Type B pancreatic cell (in vitro differentiated cells): ENCODE results near the gene DHTKD1. TPM values are rescaled to one million over a fixed set of nuclear protein-coding genes. Genes with fewer than 3 reads are reported as not detected.

ENCODE experiments used
- DNase-seq: peaks from one replicate; pipeline ENCODE4 v3.0.0; 2021; ENCODE audit warnings: mixed read lengths; ENCODE audit not compliant: unreplicated experiment; ENCODE audit errors: extremely low spot score
- H3K27ac Mint-ChIP-seq: 2 replicates; pipeline ENCODE4 v1.8.0; 2021; ENCODE audit warnings: mild to moderate bottlenecking, mixed read lengths
- H3K27me3 Mint-ChIP-seq: 2 replicates; pipeline ENCODE4 v1.8.0; 2021; ENCODE audit warnings: mixed read lengths
- H3K36me3 Mint-ChIP-seq: 2 replicates; pipeline ENCODE4 v1.8.0; 2021; ENCODE audit warnings: mixed read lengths
- H3K4me1 Mint-ChIP-seq: one replicate; pipeline ENCODE4 v1.8.0; 2021; ENCODE audit warnings: mixed read lengths; ENCODE audit not compliant: unreplicated experiment
- H3K4me3 Mint-ChIP-seq: 2 replicates; pipeline ENCODE4 v1.8.0; 2021; ENCODE audit warnings: mild to moderate bottlenecking, mixed read lengths
- H3K9me3 Mint-ChIP-seq: 2 replicates; pipeline ENCODE4 v1.8.0; 2021; ENCODE audit warnings: mixed read lengths
- total RNA-seq: library from RNA; stranded (reverse); gene quantifications from 2 replicates; pipeline ENCODE4 v1.2.1, GENCODE V29; 2021; ENCODE audit warnings: low replicate concordance
- TF ChIP-seq, protein P1 (sequence below): fragments of 200-600 bp; sonication (generic); conservative IDR thresholded peaks from 2 replicates; pipeline ENCODE4 v1.5.0; 2021; ENCODE audit warnings: antibody characterized with exemption, mild to moderate bottlenecking

DHTKD1 gene
- total RNA-seq, 1 donor from 2014 or later: 44.8 TPM

DNA sequence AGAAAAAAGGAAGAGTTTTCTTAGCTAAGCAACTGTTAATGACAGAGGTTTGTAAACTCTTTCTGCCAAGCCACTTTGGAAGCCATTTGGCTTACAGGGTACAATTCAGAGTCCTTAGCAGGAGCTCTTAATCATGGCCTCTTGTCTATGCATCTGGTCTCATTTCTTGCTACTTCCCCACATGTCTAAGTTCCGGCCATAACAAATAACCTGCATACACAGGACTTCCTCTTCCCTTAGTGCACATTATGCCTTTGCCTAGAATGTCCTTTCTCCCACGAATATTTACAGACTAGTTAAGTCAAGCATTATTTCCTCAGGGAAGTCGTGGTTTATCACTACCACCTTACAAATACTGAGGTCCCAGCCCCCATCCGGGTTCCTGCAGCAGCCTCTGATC lies 17.5 kb upstream of the DHTKD1 start:
- Mint-ChIP-seq H3K4me1 (no peaks in the 10 kb centered on the region), H3K4me3 (no peak overlapping the region), H3K9me3 (no peaks in the 10 kb centered on the region)

DNA sequence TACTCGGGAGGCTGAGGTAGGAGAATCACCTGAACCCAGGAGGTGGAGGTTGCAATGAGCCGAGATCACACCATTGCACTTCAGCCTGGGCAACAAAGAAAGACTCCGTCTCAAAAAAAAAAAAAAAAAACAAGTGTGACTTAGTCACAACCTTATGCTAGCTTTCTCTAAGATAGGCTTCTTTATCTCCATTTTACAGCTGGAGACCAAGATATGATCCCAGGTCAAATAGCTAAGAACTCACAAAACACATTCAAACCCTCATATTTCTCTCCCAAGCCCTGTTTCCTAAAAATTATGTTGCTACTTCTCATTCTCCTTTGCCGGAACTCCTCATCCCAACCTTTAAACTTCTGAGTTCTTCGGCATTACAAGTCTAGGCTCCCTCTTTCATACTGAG lies 13.0 kb upstream of the DHTKD1 start:
- no peak overlapping the region for H3K4me3 Mint-ChIP-seq
- no peaks in the 10 kb centered on the region for H3K4me1 Mint-ChIP-seq
- TF ChIP-seq, protein P1, sequence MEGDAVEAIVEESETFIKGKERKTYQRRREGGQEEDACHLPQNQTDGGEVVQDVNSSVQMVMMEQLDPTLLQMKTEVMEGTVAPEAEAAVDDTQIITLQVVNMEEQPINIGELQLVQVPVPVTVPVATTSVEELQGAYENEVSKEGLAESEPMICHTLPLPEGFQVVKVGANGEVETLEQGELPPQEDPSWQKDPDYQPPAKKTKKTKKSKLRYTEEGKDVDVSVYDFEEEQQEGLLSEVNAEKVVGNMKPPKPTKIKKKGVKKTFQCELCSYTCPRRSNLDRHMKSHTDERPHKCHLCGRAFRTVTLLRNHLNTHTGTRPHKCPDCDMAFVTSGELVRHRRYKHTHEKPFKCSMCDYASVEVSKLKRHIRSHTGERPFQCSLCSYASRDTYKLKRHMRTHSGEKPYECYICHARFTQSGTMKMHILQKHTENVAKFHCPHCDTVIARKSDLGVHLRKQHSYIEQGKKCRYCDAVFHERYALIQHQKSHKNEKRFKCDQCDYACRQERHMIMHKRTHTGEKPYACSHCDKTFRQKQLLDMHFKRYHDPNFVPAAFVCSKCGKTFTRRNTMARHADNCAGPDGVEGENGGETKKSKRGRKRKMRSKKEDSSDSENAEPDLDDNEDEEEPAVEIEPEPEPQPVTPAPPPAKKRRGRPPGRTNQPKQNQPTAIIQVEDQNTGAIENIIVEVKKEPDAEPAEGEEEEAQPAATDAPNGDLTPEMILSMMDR: no peak
- H3K36me3 Mint-ChIP-seq: no peaks in the 10 kb centered on the region
- H3K27ac Mint-ChIP-seq: no peak overlapping the region
- no peak for DNase-seq
- H3K9me3 Mint-ChIP-seq: no peaks in the 10 kb centered on the region
- H3K27me3 Mint-ChIP-seq: no peaks in the 10 kb centered on the region

More for the DNA sequence above, 17.5 kb upstream of the DHTKD1 start:
- no peak for DNase-seq
- Mint-ChIP-seq H3K27ac (no peak overlapping the region), H3K27me3 (peaks cover 7% of the 10 kb centered on the region), H3K36me3 (no peaks in the 10 kb centered on the region)
- TF ChIP-seq, protein P1: no peak

DNA sequence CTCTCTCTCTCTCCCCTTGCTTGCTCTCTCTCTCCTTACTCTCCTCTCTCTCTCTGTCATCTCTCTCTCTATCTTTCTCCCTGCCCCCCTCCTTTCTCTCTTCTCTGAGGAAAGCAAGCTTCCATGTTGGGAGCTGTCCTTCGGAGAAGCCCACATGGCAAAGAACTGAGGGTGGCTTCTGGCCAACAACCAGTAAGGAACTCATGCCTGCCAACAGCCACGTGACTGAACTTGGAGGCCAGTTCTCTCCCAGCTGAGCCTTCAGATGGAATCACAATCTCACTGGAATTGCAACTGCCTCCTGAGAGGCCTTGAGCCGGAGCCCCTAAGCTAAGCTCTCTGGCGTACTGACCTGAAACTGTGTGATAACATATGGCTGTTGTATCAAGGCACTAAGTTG lies 12.0 kb upstream of the DHTKD1 start:
- Mint-ChIP-seq H3K4me1 (no peaks in the 10 kb centered on the region), H3K27ac (no peak overlapping the region), H3K9me3 (no peaks in the 10 kb centered on the region), H3K4me3 (no peak overlapping the region), H3K27me3 (no peaks in the 10 kb centered on the region), H3K36me3 (no peaks in the 10 kb centered on the region)
- TF ChIP-seq, protein P1: no peak
- DNase-seq: no peak

DNA sequence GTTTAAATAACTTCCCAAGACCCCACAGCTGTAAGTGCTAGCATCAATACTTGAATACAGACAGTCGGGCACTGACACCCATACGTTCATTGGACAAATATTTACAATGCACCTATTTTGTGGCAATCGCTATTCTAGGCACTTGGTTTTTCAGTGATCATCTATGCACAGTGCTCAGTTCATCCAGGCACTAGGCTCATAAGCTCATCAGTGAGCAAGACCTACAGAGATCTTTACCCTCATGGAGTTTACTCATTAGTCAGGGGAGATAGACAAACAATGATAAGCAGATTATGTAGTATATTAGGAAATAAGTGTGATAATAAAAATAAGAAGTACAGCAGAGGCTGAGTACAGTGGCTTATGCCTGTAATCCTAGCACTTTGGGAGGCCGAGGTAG lies 7.6 kb upstream of the DHTKD1 start:
- TF ChIP-seq, protein P1: no peak
- H3K36me3 Mint-ChIP-seq: no peaks in the 10 kb centered on the region
- no peak overlapping the region for H3K27ac Mint-ChIP-seq
- no peaks in the 10 kb centered on the region for H3K9me3 Mint-ChIP-seq
- H3K4me1 Mint-ChIP-seq: no peaks in the 10 kb centered on the region
- H3K4me3 Mint-ChIP-seq: no peak overlapping the region
- DNase-seq: no peak
- H3K27me3 Mint-ChIP-seq: no peaks in the 10 kb centered on the region

DNA sequence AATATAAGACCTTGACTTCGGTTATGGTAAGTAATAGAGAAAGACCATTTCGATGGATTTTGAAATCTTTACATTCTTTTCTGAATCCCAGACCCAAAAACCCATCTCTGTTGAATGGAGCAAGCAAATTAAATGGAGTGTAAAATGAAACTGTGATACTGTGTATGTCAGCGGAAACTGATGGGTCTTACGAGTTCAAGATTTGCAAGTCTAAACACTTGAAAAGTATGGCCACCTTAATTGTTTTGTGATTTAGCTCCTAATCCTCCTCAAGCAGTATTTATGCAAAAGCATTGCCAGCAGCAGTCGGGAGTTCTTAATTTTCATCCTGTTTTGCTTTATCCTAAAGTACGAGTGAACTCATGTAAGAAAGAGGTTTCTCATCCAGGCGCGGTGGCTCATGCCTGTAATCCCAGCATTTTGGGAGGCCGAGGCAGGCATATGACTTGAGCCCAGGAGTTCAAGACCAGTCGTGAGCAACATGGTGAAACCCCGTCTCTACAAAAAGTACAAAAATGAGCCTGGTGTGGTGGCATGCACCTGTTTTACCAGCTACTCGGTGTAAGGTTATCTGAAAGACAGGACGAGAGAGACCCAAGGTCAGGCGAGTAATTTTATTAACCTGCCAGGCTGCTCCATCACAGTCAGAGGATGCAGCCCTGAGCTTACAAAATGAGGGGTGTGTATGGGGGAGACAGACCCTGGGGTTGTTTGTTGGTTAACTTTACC lies 5.8 kb upstream of the DHTKD1 start:
- H3K36me3 Mint-ChIP-seq: no peaks in the 10 kb centered on the region
- H3K27me3 Mint-ChIP-seq: no peaks in the 10 kb centered on the region
- DNase-seq: no peak
- no peak overlapping the region for H3K27ac Mint-ChIP-seq
- H3K4me1 Mint-ChIP-seq: no peaks in the 10 kb centered on the region
- TF ChIP-seq, protein P1: no peak
- no peaks in the 10 kb centered on the region for H3K9me3 Mint-ChIP-seq
- H3K4me3 Mint-ChIP-seq: no peak overlapping the region
